Left ventricle myocardium superior (tissue), 1 donor: ENCODE results near the gene GJC3. TPM values are rescaled to one million over a fixed set of nuclear protein-coding genes. Genes with fewer than 3 reads are reported as not detected.
"Not testable (repeated sequence)": the region's sequence is repeated elsewhere in the genome, so short reads cannot be mapped to it uniquely, and the experiment has no call there.

ENCODE experiments used
- ATAC-seq: fragments of 200-7000 bp; cut with Tn5 transposase; one replicate; pipeline ENCODE4 v1.9.1; 2020; ENCODE audit warnings: mild to moderate bottlenecking, moderate library complexity
- DNase-seq: peaks from one replicate; pipeline ENCODE4 v3.0.0-alpha.2; 2020
- intact Hi-C: fragments of 100-400 bp; cut with micrococcal nuclease; formaldehyde crosslinking; loops from one replicate; pipeline ENCODE4 v1.11.0; 2022
- total RNA-seq: library from RNA; stranded (reverse); fragmentation: NEBNext Ultra II Directional; extraction: Animal tissue kit (Norgen Biotek cat#: 25700); gene quantifications from one replicate; pipeline ENCODE4 v1.2.1, GENCODE V29; 2021
- donor health status: DM: no; HTN: yes; CAD: no; lungs with severe emphysema.

GJC3 gene
- total RNA-seq, 1 donor from 2014 or later, result 0.30 TPM

- no peak for ATAC-seq
- intact Hi-C loops, result no loop called here
- DNase-seq, result no peak
Measured at GRCh38 chr7:99938296-99938695, 8.9 kb upstream of the GJC3 start.

- intact Hi-C loops, ATAC-seq, DNase-seq: not testable (repeated sequence)
Measured at GRCh38 chr7:99935009-99935408, 5.6 kb upstream of the GJC3 start.

DNA sequence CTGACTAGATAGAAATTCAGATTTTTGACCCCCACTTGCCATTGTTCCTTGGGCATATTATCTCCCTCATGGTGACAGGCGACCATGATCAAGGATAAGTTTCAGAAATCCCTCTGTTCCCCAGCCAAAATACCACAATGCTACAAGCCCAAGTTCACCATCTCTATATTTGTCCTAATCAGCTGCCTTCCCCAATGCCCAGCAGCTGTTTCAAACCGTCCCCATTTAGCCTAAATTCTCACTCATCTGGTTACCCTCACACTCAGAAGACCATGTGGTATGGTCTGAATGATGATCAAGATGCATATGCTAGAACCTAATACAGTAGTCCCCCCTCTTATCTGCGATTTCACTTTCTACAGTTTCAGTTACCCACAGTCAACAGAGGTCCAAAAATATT, 956 bp upstream of the GJC3 start:
- intact Hi-C loops, result no loop called here
- ATAC-seq, result no peak
- no peak for DNase-seq

- intact Hi-C loops, result no loop called here
Measured at GRCh38 chr7:99929730-99930053, 272 bp upstream of the GJC3 start.

DNA sequence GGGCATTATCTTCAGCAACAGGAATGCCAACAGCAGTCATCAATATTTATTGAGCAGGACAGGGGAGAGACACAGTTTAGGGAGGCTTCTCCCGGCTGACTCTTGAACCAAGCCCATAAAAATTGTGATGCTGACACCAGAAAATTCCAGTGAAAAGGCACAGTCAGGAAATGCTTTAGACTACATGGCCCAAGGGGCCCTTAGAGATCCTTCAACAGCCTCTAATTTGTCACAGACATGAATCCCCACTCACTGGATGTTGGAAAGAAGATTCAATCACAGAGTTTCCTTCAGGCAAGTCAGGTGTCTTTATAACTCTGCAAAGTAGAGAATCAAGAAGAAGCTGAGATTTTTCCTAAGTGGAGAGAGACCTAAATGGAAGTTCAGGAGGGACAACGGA, 1.2 kb downstream of the GJC3 start:
- intact Hi-C loops, result no loop called here

More at GRCh38 chr7:99929730-99930053, 272 bp upstream of the GJC3 start:
- ATAC-seq (no peak), DNase-seq (no peak)

GRCh38 chr7:99927536-99927935, 1.9 kb downstream of the GJC3 start:
- intact Hi-C loops, result no loop called here
- no peak for DNase-seq
- ATAC-seq, result no peak

More for the DNA sequence above, 1.2 kb downstream of the GJC3 start:
- DNase-seq, result no peak
- ATAC-seq, result no peak

DNA sequence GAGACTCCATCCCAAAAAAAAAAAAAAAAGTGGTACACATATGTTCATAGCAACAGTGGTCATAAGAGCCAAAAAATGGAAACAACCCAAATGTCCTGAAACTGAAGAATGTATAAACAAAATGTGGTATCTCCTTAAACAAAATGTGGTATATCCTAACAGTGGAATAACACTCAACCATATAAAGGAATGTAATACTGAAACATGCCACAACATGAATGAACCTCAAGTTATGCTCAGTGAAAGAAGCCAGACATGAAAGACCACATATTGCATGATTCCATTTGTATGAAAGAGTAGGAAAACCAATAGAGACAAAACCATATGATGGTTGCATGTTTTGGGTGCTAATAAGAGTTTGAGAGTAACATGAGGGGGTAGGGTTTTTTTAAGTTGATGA, 3.1 kb downstream of the GJC3 start:
- ATAC-seq (no peak), DNase-seq (no peak)
- intact Hi-C loops, result no loop called here

DNA sequence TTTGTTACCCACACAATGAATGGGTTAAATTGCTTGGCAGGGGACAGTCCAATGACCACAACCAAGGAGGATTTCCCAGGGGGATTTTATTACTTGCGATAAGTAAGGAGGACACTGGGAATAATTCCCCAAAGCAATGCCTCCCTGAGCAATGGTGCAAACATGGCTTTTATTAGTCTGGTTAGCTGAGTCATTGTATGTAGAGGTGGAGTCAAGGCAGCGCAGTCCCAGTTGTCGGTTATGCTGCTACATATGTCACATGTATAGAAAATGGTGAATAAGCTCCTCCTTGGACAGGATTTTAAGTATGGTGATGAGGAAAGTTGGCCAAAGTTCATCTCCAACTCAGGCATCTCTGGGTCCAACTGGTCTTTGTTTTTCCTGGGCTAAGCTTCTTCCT, 6.2 kb downstream of the GJC3 start:
- intact Hi-C loops, result no loop called here
- no peak for DNase-seq
- ATAC-seq, result no peak

GRCh38 chr7:99920149-99920548, 9.3 kb downstream of the GJC3 start:
- ATAC-seq (no peak), DNase-seq (no peak)
- intact Hi-C loops, result no loop called here

- intact Hi-C loops, result loop anchor here (5.0 kb wide), 1 partner anchor 73 kb away; no protein-coding TSS in a partner anchor
- ATAC-seq, result no peak
Measured at GRCh38 chr7:99919814-99920112, 9.7 kb downstream of the GJC3 start.

GRCh38 chr7:99918959-99919813, 10.2 kb downstream of the GJC3 start, which contains the start of gene TRIM4:
Gene TRIM4, minus strand, starts transcription at chr7:99919530. Its CDS starts 129 bp downstream, at chr7:99919401.
- intact Hi-C loops, result loop anchor here (5.0 kb wide), 1 partner anchor 73 kb away; no protein-coding TSS in a partner anchor
- DNase-seq (peak; percentile 94), ATAC-seq (peak; percentile 99)

More at GRCh38 chr7:99919814-99920112, 9.7 kb downstream of the GJC3 start:
- DNase-seq, result no peak

GRCh38 chr7:99910976-99911375, 18.4 kb downstream of the GJC3 start:
- DNase-seq (no peak), ATAC-seq (no peak)
- intact Hi-C loops, result no loop called here

- intact Hi-C loops, result no loop called here
- peak; percentile 90 for ATAC-seq
- DNase-seq, result no peak
Measured at GRCh38 chr7:99901581-99901980, 27.8 kb downstream of the GJC3 start.

GRCh38 chr7:99899830-99900519, 29.4 kb downstream of the GJC3 start:
- no peak for ATAC-seq
- intact Hi-C loops, result no loop called here
- no peak for DNase-seq

DNA sequence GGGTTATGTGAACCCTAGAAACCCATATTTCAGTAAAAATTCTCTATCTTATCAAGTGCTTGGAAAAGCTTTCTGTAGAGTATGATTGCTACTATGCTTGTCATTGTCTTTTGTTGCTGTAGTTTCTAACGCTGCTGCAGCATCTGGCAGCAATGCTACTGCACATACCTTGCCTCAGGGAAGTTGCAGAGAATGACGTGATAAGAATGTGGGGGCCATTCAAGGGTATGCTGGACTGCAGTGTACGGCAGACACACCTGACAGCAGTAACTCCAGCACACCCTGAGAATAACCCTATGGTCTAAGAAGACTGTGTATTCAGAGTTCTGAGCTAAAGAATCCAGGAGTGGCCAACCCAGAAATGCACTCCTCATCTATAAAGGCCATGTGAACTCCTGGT, 30.6 kb downstream of the GJC3 start:
- no peak for DNase-seq
- intact Hi-C loops, result no loop called here
- no peak for ATAC-seq

GRCh38 chr7:99898023-99898357, 31.4 kb downstream of the GJC3 start:
- intact Hi-C loops, result no loop called here
- ATAC-seq, result no peak

GRCh38 chr7:99897322-99898022, 31.9 kb downstream of the GJC3 start:
- ATAC-seq (no peak), DNase-seq (no peak)
- intact Hi-C loops, result no loop called here

More at GRCh38 chr7:99898023-99898357, 31.4 kb downstream of the GJC3 start:
- DNase-seq, result no peak

DNA sequence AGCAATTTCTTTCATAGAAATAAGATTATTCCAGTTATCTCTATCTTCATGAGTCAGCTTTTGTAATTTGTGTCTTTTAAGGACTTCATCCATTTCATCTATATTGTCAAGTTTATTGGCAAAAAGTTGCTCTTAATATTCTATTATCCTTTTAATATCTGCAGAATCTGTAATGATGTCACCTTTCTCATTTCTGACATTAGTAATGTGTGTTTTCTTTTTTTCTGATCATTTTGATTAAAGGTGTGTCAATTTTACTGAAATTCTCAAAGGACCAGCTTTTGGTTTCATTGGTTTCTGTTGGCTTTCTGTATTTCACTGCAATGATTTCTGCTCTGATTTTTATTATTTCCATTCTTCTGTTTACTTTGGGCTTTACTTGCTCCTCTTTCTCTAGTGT, 34.7 kb downstream of the GJC3 start:
- ATAC-seq (no peak), DNase-seq (no peak)
- intact Hi-C loops, result no loop called here

GRCh38 chr7:99893280-99893679, 36.1 kb downstream of the GJC3 start:
- no peak for ATAC-seq
- intact Hi-C loops, result no loop called here
- DNase-seq, result no peak

DNA sequence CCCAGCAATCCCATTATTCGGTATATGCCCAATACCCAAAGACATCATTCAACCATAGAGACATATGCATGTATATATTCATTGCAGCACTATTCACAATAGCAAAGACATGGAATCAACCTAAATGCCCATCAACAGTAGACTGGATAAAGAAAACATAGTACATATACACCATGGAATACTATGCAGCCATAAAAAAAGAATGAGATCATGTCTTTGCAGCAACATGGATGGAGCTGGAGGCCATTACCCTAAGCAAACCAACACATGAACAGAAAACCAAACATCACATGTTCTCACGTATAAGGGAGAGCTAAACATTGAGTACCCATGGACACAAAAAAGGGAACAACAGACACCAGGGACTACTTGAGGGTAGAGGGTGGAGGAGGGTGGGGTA, 39.1 kb downstream of the GJC3 start:
- intact Hi-C loops, ATAC-seq, DNase-seq: not testable (repeated sequence)
